GM20000 (cell line): ENCODE data around the gene FAM180A.

ENCODE experiments used
- DNase-seq: peaks from one replicate; pipeline ENCODE4 v3.0.0; 2012; ENCODE audit warnings: low spot score
- TF ChIP-seq, protein P1 (sequence below): IDR thresholded peaks from 2 replicates; pipeline ENCODE4 v1.5.1; 2012; ENCODE audit warnings: mild to moderate bottlenecking, control low read depth; ENCODE audit errors: extremely low read depth, missing control alignments

FAM180A gene

DNA sequence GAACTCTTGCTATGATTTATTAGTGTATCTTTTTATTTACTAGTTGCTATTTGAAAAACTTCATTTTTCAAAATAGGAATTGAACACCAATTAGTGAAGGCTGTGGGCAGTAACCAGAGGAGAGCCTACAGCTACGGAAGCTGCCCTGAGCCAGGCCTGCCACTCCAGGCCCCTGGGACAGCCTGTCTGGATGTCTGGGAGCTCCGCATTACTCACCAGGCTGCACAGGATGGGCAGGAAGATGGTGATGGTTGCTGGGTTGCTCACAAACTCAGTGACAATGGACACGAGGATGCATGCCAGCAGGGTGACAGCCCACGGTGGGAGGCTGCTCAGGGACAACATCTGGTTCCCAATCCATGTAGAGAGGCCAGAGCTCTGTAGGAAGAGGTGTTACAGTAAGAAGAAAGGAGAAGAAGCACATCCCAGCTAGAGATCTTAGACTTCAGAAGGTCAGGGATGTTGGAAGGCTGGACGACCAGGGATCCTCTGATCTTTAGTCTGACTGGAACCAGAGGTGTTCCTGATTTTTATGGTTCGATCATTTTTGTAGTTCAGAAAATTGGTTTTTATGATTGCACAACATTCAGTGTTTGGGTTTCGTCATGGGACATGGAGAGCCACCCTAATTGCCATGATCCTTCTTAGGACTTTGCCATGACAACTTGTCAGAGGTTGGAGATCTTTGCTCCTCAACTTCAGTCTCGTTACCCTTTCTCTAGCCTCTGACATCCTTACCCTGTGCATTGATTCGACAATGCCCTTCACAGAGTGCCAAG is 63.1 kb downstream of the FAM180A start:
- TF ChIP-seq, protein P1, sequence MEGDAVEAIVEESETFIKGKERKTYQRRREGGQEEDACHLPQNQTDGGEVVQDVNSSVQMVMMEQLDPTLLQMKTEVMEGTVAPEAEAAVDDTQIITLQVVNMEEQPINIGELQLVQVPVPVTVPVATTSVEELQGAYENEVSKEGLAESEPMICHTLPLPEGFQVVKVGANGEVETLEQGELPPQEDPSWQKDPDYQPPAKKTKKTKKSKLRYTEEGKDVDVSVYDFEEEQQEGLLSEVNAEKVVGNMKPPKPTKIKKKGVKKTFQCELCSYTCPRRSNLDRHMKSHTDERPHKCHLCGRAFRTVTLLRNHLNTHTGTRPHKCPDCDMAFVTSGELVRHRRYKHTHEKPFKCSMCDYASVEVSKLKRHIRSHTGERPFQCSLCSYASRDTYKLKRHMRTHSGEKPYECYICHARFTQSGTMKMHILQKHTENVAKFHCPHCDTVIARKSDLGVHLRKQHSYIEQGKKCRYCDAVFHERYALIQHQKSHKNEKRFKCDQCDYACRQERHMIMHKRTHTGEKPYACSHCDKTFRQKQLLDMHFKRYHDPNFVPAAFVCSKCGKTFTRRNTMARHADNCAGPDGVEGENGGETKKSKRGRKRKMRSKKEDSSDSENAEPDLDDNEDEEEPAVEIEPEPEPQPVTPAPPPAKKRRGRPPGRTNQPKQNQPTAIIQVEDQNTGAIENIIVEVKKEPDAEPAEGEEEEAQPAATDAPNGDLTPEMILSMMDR, result no peak
- no peak for DNase-seq

DNA sequence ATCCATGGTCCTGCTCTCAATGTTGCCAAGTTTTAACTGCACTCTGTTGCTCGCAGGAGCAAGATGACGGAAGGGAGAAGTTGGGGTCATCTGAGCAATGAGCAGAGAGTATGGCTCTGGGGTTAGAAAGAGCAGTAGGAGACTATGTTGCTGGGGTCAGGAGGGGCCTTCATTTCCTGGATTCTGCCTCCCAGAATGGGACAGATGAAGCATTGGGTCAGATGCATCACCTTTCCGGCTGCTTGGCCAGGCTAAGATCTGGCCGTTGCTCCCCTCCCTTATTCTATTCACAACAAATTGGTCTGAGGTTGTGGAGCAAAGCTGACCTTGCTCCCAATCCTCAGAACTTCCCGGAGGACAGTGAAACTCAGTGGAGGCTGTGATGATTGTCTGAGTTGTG is 63.9 kb downstream of the FAM180A start:
- TF ChIP-seq, protein P1, result no peak
- no peak for DNase-seq

DNA sequence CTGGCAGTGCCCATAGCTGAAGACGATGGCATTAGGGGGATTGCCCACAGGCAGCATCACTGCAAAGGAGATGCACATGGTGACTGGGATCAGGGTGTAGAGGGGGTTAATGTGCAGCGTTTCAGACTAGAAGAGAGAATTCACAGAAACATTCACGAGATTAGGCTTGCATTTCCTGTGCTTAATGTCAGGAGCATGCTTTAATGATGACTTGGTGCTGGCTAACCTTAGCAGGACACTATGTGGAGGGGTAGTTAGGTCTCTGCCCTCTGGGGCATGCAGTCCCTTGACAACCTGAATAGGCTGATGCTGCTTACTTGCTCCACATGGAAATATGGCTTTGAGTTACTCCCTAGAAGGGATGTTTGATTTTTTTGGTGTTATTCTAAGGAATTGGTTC is 64.5 kb downstream of the FAM180A start:
- TF ChIP-seq, protein P1, result no peak
- DNase-seq, result no peak

DNA sequence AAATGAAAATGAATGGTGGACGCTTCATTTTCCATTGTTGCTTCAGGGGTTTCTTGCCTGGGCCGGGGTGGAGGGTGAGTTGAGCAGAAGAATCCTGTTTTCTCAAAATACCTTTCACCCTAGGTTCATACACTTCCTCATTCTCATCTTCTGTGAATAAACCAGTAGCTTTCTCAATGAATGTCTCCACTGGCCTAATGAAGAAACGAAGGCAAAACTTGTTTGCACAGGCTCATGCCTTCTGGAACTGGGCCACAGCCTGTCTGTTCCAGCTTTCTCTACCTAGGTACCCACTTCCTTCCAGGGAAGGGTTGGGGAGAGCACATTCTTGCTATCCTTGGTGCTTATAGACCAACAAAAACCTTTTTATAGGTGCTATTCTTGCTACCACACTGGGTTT is 65.0 kb downstream of the FAM180A start:
- TF ChIP-seq, protein P1, result no peak
- no peak for DNase-seq

DNA sequence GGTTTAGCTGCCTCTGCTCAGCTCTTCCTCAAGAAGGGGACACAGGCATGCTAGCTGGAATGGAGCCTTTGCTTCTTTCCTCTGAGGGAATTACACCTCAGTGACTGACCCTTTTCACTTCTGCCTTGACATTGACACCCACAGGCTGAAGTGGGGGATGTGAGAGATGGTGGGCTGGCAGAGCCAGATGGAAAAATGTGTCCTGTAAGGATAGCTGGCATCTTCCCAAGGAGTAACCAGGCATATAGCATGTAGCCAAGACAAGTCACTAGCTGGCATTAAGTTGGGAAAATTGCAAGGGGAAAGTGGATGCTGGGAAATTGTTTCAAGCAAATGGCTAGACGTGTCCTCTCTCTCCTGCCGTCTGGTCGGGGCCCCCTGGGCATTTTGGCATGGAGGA is 66.4 kb downstream of the FAM180A start:
- TF ChIP-seq, protein P1, result no peak
- no peak for DNase-seq

DNA sequence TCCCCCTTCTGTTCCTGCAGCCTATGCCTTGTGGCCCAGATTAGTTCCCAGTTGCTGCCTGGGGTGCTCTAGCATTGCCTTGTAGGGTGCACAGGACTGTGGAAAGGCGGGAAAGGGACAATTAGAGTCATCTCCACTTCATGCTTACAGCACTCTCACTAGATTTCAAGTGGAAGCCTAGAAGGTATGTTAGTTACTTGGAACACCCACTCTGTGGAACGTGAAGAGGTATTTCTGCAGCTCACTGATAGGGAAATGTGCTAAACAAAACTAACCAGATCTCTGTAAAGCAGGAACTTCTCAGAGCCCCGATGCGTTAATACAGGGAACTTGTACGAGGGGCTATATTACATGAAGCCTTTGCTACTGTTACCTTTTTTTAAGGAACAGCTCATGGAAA is 66.9 kb downstream of the FAM180A start:
- DNase-seq, result no peak
- TF ChIP-seq, protein P1, result no peak
